Skeletal muscle cell (primary cell): ENCODE measurements around the gene FBN1.

Experiments
- DNase-seq: peaks from one replicate; pipeline ENCODE4 v3.0.0-alpha.2; 2010; ENCODE audit warnings: low read depth
- H3K4me3 ChIP-seq: 2 replicates; pipeline ENCODE4 v1.5.1; 2011; ENCODE audit warnings: low read depth, mild to moderate bottlenecking, control low read depth, low read length, moderate library complexity

Gene FBN1

GRCh38 chr15:48367483-48367882 lies 278.0 kb downstream of the FBN1 start:
- H3K4me3 ChIP-seq = no peak overlapping the region
- DNase-seq = no peak

DNA sequence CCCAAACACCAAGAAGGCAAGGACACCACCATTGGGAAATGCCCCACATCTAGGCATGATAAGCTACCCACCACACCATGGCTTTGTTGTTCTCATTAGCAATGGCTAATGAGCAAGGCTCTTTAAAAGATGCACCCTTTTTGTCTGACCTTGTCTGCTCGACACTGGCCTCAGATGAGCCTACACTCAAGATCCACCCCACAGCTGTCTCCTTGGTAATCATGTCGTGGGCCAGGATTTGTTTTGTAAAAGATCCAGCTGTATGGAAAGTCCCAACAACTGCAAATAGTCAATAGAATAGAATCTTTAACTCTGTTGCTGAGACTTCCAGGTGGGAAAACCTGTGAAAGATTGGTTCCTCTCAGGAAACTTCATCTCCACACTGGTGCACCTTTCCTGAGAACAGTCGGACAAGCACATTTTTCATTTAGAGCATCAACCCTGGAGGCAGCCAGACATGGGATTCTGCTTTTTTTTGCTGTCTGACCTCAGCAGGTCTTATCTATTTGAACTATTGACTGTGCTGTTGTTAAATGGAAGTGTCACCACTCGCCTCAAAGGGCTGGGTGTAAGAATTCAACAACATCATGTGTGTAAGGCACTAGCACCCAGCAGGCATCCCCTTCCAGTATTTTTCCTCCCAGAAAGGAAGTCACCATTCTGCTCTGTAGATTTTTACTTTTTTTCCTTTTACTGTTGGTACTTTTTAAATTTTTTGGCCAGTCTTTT lies 278.8 kb downstream of the FBN1 start:
- no peak for DNase-seq
- no peak overlapping the region for H3K4me3 ChIP-seq

DNA sequence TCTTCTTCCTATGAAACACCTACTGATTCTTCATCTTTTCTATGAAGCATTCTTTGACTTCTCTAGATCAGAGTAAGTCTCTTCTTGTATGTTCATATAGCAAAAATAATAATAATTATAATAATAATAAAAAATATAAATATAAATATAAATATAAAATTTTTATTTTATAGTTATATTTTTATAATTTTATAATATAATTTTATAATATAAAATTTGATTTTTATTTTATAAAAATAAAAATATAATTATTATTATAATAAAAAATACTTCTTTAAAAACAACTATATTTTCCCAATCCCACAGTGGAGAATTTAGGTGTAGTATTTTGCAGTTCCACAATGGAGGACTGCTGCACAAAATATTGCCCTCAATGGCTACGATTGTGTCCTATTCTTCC lies 279.9 kb downstream of the FBN1 start:
- DNase-seq = no peak
- H3K4me3 ChIP-seq = no peak overlapping the region

DNA sequence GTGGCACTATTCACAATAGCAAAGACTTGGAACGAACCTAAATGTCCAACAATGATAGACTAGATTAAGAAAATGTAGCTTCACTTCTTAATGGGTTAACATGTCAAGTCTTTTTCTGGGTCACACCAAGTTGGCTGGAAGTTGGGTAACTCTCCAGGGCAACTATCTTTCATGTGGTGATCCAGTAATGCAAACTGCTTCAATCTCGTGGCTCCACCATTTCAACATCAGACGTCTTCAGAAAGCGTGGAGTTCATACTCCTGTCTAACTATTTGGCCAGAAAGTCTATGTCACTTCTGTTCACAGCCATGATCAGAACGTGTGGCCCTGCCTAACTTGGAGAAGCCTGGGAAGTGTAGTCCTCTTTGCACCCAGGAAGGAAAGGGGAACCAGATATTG lies 282.0 kb downstream of the FBN1 start:
- DNase-seq = no peak
- no peak overlapping the region for H3K4me3 ChIP-seq

GRCh38 chr15:48361685-48362084 lies 283.8 kb downstream of the FBN1 start:
- no peak for DNase-seq
- no peak overlapping the region for H3K4me3 ChIP-seq

GRCh38 chr15:48360841-48361240 lies 284.7 kb downstream of the FBN1 start:
- no peak overlapping the region for H3K4me3 ChIP-seq
- no peak for DNase-seq
